GM12891 (cell line): Measurements from ENCODE around the gene PKDREJ.

ENCODE experiments used
- POLR2A ChIP-seq: IDR thresholded peaks from 2 replicates; pipeline ENCODE4 v1.6.1; 2011; ENCODE audit warnings: low read depth, low read length, control low read depth
- POLR2AphosphoS5 ChIP-seq: IDR thresholded peaks from 2 replicates; pipeline ENCODE4 v1.6.1; 2011; ENCODE audit warnings: low read depth, low read length, control low read depth
- SPI1 ChIP-seq: IDR thresholded peaks from 2 replicates; pipeline ENCODE4 v1.6.1; 2011; ENCODE audit warnings: low read depth, low read length, control low read depth
- TAF1 ChIP-seq: IDR thresholded peaks from 2 replicates; pipeline ENCODE4 v1.6.1; 2011; ENCODE audit warnings: low read depth, low read length, control low read depth

DNA sequence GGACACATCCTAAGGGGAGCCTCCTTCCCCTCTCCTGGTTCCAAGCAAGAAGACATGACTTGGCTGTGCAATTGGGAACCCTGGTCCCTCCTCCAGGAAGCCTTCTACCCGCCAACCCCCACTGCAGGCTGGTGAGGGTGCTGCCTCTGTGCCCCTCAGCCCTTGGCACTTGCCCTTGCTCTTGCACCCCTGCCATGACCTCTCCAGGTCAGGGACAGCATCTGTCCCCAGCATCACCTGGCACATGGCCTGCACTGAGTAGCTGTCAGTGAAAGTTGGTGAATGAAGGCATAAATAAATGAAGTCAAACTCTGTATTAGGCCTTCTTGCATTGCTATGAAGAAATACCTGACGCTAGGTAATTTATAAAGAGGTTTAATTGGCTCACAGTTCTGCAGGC lies 31.6 kb upstream of the PKDREJ start:
- TF ChIP-seq POLR2AphosphoS5 (no peak), POLR2A (no peak), SPI1 (no peak), TAF1 (no peak)
